Heart left ventricle (tissue), 13 donors: ENCODE results near the gene TRMT2A.

ENCODE experiments used
- CTCF ChIP-seq, 12 donors: fragments of 200-600 bp; sonication (generic) in 4 of 12; IDR thresholded peaks; one replicate each; pipeline versions ENCODE4 v1.5.0 to v1.8.0; 2018 to 2022; ENCODE audit warnings: antibody characterized with exemption in 12 of 12, mild to moderate bottlenecking in 5 of 12
- POLR2A ChIP-seq, 2 donors: fragments of 450-650 bp; IDR thresholded peaks; one replicate each; pipeline ENCODE4 v1.6.1; 2017; ENCODE audit warnings: antibody characterized with exemption in 2 of 2, mild to moderate bottlenecking in 2 of 2, moderate library complexity in 2 of 2
- donor health status: ischemic (EF 13 %, LVEDD 7.1; RV severe dilation, severe dysfunction).
- donor health status: DM: no; HTN: yes; CAD: no.
- donor health status: DM: no; HTN: no; CAD: no.
- donor health status: ischemic (EF 25% LVEDD 6.9; RV normal size, moderate dysfunction).
- donor health status: ischemic (EF 25% LVEDD 5.7; RV mildly dilated, moderate dysfunction).
- donor health status: ischemic (EF 35%, LVEDD 5.7; RV mildly dilated, moderate dysfunction).
- donor health status: nonischemic (EF 11% LVEDD 7.7; RV severe dilation, severe dysfunction).
- donor health status: DM: yes; HTN: yes; CAD: no.
- donor health status: PGD.
- donor health status: ischemic (EF 29% LVEDD 5.4; RV normal size, mild dysfunction).
- donor health status: nonischemic (EF 23%, LVEDD 6.1; RV moderate dilation, normal function).

- TF ChIP-seq POLR2A (IDR thresholded peaks at IDR 0.05) = no peak
- TF ChIP-seq CTCF (IDR thresholded peaks at IDR 0.05) = no peak
These were observed 41.5 kb upstream of the TRMT2A start for GRCh38 chr22:20158391-20159036.
